Right ventricle myocardium inferior (tissue), 1 donor: Measurements from ENCODE around the gene CDHR5. TPM values are rescaled to one million over a fixed set of nuclear protein-coding genes. Genes with fewer than 3 reads are reported as not detected.
A peak's percentile ranks its signal among the peaks of the same experiment; 100 is the strongest.

ENCODE experiments used
- microRNA-seq: library from miRNA; unstranded; fragments of <30 nt; microRNA quantifications from one replicate; pipeline ENCODE4 v1.2.0, GENCODE V29; 2020
- total RNA-seq: library from RNA; stranded (reverse); fragmentation: NEBNext Ultra II Directional; extraction: Animal tissue kit (Norgen Biotek cat#: 25700); gene quantifications from one replicate; pipeline ENCODE4 v1.2.1, GENCODE V29; 2021
- donor health status: DM: no; HTN: yes; CAD: no; lungs with severe emphysema.

CDHR5 gene
- total RNA-seq, 1 donor from 2014 or later, result not detected

Small RNAs within 50 kb of the gene (microRNA-seq; reads per million reads assigned to microRNA genes)
- 251 reads per million, percentile 63 among the genes with 10 or more reads in this experiment for gene MIR210

Other genes with a start within 250 kb of the CDHR5 start
- gene PKP3, start 230.7 kb downstream of the CDHR5 start, total RNA-seq, result 0.32 TPM
- gene SIGIRR, start 210.0 kb downstream of the CDHR5 start, total RNA-seq, result 50.0 TPM
- 0.41 TPM for gene ANO9, start 182.9 kb downstream of the CDHR5 start, total RNA-seq
- 27.8 TPM for gene PTDSS2, start 174.7 kb downstream of the CDHR5 start, total RNA-seq
- gene RNH1, start 117.7 kb downstream of the CDHR5 start, total RNA-seq, result 190 TPM
- gene HRAS, start 89.4 kb downstream of the CDHR5 start, total RNA-seq, result 57.5 TPM
- gene LRRC56, start 87.4 kb downstream of the CDHR5 start, total RNA-seq, result 0.16 TPM
- gene LMNTD2, start 64.2 kb downstream of the CDHR5 start, total RNA-seq, result 0.14 TPM
- gene RASSF7, start 64.0 kb downstream of the CDHR5 start, total RNA-seq, result 3.9 TPM
- 16.6 TPM for gene PHRF1, start 48.5 kb downstream of the CDHR5 start, total RNA-seq
- gene IRF7, start 9.0 kb downstream of the CDHR5 start, total RNA-seq, result 13.2 TPM
- gene SCT, start 2.2 kb upstream of the CDHR5 start, total RNA-seq, result not detected
- gene DRD4, start 12.3 kb upstream of the CDHR5 start, total RNA-seq, result 0.16 TPM
- gene DEAF1, start 70.3 kb upstream of the CDHR5 start, total RNA-seq, result 20.6 TPM
- gene TMEM80, start 70.9 kb upstream of the CDHR5 start, total RNA-seq, result 9.9 TPM
- 7.7 TPM for gene EPS8L2, start 81.3 kb upstream of the CDHR5 start, total RNA-seq
- gene TALDO1, start 122.5 kb upstream of the CDHR5 start, total RNA-seq, result 102 TPM
- gene GATD1, start 152.5 kb upstream of the CDHR5 start, total RNA-seq, result 18.3 TPM
- gene CEND1, start 165.1 kb upstream of the CDHR5 start, total RNA-seq, result not detected
- 2.6 TPM for gene SLC25A22, start 173.3 kb upstream of the CDHR5 start, total RNA-seq
- gene PIDD1, start 180.3 kb upstream of the CDHR5 start, total RNA-seq, result 7.2 TPM
- gene RPLP2, start 185.0 kb upstream of the CDHR5 start, total RNA-seq, result 1,110 TPM
- 321 TPM for gene PNPLA2, start 194.0 kb upstream of the CDHR5 start, total RNA-seq
- 24.3 TPM for gene CRACR2B, start 203.0 kb upstream of the CDHR5 start, total RNA-seq
- 462 TPM for gene CD151, start 208.0 kb upstream of the CDHR5 start, total RNA-seq
- 298 TPM for gene POLR2L, start 217.6 kb upstream of the CDHR5 start, total RNA-seq
- 43.8 TPM for gene TSPAN4, start 217.9 kb upstream of the CDHR5 start, total RNA-seq